GM19099 (cell line): ENCODE measurements around the gene ZNF407.

ENCODE experiments used
- POLR2A ChIP-seq: IDR thresholded peaks from 3 replicates; pipeline ENCODE4 v1.6.1; 2011; ENCODE audit warnings: low read depth; ENCODE audit not compliant: insufficient read length; ENCODE audit errors: extremely low read depth

The ZNF407 gene

DNA sequence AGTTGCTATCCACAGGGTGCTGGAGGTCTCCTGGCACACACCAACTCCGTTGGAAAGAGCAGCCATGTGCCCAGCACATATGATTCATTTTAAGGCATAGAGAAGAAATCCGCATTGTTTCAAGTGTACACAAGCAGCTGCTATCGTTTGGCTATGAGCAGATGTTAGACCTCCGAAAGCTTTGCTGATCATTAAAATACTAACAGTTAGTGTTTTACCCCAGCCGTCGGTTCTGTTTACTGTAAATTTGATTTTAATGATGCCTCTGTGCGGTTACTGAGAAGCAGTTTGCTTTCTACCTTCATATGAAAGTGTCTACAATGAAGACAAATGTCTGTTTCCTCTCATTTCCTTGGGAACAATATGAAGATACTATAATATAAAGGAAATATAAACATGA, 456.4 kb downstream of the ZNF407 start:
- no peak for TF ChIP-seq POLR2A

DNA sequence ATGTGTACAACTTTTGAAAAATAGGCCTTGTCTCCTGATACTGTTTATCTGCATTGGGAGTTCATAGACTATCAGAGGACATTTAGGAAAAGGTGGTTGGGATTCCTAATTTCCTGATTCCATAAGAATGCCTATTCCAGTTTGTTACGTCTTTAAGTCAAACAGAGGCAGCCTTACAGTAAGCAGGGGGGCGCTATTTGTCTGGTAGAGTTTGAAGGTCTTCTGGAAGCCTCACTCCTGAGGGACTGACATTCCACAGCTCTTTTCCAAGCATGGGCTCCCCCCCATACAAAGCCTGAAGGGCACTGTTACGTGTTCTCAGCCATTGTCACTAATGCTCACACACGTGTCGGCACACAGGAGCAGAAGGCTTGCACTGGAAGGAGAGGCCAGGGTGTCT, 456.9 kb downstream of the ZNF407 start:
- no peak for TF ChIP-seq POLR2A

DNA sequence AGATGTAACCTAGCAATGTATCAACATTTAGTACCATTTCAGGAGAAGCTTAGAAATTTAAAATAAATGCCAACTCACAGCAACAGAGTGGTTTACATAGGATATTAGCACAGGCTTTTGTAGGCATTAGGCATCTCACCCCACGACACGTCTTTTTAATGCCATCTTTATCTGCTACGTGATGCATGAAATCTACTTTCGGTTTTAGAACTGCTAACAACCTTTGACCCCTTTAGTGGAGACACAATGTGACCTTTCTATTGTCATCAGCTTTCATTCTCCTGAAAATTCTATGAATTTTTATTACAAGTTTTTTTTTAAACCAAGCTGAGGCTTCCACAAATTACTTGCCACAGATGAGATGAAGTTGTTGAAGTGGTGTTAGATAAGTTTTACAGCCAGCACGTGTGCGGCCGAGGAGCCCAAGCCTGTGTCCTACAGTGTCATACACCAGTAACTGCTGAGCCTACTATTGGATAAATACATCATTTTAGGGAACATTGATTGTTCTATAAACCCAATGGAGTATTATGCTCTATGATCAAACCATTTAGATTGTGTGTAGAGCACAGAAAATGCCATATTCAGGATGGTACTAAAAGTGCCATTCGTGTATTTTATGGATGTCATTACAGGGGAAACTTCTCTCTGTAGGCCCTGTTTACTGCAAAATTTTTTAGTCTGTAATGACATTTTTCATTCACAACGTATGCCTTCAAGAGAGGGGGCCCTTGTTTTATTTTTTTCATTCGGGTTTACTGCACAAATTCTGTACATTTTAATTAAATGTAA, 459.7 kb downstream of the ZNF407 start:
- no peak for TF ChIP-seq POLR2A

DNA sequence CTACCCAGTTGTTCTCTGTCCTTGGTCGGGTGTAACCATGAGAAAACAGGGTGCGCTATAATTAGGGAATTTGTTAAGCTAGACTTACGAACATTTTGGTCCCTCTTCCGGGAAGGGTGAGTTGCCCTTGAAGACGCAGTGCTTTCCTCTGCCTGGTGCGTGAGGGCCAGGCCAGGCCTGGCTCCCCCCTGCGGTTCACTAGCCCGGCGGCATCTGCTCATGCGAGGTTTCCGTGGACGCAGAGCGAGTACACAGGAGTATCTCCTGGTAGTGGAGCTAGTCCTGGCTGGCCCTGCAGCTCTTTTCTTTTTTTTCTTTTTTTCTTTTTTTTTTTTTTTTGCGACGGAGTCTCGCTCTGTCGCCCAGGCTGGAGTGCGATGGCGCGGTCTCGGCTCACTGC, 462.5 kb downstream of the ZNF407 start:
- no peak for TF ChIP-seq POLR2A

DNA sequence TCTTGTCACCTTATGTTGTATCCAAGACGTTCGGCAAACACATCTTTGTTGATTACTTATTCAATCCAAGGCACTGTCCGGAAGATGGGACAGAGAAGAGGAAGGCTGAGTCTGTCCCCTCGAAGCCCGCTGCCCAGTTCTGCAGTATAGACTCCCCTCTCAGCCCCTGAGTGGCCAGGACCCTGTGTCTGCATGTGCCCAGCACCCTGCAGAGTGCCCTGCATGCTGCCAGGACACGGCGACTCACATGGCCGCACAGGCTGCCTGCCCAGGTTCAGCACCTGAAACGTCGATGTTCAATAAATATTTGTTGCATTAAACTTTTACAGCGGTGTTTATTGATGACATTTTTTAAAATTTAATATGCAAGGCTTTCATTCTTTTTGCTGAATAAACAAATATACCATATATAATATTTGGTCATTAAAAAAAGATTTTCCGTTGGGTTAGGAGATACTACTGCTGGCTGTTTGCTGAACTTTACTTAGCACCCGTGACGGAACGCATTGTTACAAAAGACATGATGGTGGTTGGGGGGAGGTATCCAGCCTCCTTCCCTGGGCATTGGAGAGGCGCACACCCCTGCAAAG, 464.7 kb downstream of the ZNF407 start:
- TF ChIP-seq POLR2A, result no peak

DNA sequence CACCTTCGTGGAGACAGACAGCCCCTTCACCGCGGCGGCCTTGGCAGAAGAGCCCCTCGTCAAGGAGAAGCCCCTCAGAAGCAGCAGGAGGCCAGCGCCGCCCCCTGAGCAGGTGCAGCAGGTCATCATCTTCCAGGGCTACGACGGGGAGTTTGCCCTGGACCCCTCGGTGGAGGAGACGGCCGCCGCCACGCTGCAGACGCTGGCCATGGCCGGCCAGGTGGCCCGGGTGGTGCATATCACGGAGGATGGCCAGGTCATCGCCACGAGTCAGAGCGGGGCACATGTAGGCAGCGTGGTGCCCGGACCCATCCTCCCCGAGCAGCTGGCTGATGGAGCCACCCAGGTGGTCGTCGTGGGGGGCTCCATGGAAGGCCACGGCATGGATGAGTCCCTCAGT, 465.5 kb downstream of the ZNF407 start:
- no peak for TF ChIP-seq POLR2A

DNA sequence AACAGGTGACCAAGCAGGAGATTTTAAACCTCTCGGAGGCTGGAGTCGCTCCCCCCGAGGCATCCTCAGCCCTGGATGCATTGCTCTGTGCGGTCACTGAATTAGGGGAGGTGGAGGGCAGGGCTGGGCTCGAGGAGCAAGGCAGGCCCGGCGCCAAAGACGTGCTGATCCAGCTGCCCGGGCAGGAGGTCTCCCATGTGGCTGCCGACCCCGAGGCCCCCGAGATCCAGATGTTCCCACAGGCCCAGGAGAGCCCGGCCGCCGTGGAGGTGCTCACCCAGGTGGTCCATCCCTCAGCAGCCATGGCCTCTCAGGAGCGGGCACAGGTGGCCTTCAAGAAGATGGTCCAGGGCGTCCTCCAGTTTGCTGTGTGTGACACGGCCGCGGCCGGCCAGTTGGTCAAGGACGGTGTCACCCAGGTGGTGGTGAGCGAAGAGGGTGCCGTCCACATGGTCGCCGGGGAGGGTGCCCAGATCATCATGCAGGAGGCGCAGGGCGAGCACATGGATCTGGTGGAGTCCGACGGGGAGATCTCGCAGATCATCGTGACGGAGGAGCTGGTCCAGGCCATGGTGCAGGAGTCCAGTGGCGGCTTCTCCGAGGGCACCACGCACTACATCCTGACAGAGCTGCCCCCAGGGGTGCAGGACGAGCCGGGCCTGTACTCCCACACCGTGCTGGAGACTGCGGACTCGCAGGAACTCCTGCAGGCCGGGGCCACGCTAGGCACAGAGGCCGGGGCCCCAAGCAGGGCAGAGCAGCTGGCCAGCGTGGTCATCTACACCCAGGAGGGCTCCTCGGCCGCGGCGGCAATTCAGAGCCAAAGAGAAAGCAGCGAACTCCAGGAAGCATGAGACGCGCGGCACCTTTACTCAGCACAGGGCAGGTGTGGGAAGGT, 466.2 kb downstream of the ZNF407 start:
- TF ChIP-seq POLR2A, result no peak

DNA sequence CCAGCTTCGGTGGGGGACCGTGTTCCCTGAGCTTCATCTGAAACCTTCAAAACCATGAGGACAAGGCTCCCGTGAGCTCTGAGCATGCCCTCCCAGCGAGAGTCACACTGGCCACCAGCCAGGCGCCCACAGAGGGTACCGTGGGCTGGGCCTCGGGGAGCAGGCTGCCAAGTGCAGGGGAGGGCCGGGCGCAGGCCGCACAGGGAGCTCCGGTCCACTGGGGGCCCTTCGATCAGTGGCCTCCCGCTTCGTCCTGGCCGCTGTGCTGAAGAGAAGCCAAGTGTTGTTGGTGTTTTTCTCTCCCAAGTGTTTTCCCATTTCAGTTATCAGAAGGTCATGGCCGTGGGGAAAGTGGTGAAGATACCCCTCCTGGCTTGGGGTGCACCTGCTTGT, 466.8 kb downstream of the ZNF407 start:
- no peak for TF ChIP-seq POLR2A

DNA sequence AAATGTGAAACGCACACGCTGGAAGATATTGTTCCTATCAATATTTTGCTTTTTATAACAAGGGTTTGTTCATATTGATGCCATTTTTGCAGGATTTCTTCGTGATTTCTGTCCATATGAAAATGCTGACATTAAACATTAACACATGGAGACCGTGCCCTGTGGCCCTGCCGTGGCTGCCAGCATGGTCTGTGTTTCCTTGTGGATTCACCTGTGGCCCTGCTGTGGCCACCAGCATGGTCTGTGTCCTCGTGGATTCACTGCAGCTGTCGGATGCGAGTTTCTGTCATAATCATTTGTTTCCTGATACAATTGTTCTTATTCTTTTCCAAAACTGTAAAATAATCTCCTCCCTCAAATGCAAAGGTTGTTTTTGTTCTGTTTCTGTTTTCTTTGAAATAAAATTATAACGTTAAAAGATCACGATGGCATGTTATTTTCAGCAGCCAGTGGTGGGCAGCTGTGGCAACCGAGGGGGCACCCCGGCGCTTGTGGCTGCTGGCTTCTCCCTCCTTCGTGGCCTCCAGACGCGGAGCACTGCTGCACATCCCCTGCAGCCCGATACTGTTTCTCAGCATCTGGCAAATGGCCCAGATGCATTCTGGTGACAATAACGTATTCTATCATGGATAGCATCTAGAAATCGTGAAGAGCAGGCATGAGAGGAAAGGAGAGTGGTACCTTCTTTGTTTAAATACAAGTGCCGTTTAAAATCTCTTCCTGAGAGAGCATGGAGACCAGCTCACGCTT, 467.8 kb downstream of the ZNF407 start:
- no peak for TF ChIP-seq POLR2A

DNA sequence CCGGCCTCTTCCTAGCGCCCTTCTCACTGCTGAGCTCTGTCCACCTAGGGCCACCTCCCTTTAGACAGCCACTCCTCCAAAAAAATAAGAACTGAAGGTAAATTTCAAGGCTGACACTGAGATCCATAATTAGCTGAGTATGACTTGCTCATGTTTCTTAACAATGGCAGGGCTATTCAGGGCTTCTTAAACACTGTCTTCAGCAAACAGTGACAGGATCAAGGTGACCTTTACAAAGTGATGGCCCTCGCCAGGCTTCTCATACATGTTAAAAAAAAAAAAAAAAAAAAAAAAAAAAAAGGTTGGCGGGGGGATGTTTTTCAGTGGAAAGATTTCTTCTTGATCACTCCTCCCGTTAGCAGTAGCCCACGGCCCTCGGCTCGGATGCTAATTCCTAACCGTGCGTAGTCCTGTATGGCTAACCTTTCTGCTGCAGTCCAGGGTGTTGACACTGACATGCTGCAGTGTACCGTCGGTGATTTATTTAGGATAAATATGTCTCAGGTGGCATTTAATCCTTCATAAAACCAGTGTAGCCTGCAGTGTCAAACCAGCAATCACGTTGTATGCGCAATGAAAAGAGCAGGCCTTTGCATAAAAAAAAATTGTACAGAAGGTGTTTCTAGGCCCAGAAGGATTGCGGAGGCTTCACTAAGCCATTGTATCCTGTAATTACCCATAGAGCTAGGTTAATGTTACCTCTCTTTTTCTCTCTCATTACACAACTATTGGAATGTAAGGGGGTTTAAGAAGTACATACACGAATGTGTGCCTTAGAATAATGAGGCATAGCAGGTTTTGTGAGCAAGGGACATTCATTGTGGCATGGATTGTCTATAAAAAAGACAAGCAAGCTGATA, 468.6 kb downstream of the ZNF407 start:
- no peak for TF ChIP-seq POLR2A

DNA sequence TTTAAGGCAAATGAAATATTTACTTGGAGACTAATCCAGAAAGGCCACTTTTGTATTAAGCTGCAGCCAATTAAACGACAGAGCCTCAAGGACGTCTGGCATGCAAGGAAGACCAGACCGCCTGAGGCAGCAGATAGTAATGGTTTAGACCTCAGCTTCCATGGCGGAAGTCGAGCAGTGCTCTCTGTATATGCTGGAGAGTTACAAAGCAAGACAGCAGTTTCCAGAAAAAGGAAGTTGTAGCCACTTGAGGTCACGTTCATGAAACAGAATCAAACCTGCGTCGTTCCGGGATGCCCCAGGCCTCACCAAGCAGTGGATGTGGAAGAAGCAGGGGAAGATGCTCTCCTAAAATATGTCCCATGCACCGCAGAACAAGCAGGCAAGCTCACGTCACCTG, 469.3 kb downstream of the ZNF407 start:
- TF ChIP-seq POLR2A, result no peak

DNA sequence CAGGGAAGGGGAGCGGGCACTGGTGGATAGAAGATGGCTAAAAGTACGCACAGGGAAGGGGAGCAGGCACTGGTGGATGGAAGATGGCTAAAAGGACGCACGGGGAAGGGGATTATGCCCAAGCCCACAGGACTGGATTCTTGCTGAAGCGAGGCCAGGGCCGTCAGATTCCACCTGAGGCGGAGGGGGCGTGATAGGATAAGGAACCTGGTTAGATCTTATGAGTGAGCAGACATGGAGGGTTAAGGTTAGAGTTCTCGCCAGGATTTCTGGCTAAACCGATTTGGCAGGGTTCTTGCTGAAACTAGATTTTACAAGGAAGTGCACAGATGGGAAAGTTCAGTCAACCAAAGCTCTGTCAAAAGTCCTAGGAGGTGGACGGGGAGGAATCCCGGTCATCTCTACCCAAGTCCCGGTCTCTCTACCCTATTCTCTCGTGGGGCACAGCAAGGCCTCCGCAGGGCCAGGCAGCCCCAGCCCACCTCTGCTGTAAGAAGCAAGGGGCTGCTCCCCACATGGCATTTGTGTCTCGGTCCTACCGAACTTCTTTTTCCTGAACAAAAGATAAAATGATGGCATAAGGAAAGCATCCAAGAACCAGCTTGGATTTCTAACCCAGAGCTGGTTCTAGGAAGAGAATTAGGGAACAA, 470.5 kb downstream of the ZNF407 start:
- no peak for TF ChIP-seq POLR2A

DNA sequence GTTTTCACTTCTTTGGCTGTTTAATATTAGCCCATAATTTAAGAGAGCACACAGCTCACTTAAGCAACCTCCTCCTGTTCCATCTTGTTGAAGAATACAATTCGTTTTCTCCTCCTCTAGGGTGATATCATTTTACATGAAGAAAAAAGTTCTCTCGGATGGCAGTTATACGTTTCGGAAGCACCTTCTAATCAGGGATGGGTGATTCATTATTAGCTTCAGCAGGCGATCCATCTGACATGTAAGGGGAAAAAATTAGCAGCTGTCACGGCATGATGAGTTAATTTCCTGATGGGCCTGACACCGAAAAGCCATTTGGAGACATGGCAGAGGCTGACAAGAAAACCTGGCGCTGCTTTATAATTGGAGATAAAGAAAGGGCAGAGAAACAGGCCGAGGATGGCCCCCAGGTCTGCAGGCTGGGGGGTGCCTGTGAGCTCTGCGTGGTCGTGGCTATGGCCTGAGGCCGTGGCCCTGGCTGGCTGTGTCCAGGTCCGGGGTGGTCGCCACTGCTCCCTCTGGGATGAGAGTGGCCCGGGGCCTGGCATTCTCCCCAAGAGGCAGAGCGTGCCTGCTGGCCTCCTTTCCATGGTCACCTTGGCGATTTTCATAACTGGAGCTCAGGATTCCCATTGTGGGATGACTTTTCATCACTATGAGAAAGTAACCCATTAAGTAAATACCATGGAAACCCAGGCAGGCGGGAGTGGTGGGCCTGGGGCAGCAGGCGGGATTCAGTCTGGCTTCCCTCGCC, 471.2 kb downstream of the ZNF407 start:
- no peak for TF ChIP-seq POLR2A
